Measurements from ENCODE around the gene PPP4R1. TPM values are rescaled to one million over a fixed set of nuclear protein-coding genes. Genes with fewer than 3 reads are reported as not detected.

PPP4R1 gene
- total RNA-seq, 1 experiment from 2014 or later, result 106 TPM

- H3K4me2 ChIP-seq (ENCODE audit: insufficient read depth, insufficient read length, low read length), result no peak overlapping the region
- DNase-seq, result no peak
- no peaks in the 10 kb centered on the region for H3K27me3 ChIP-seq (ENCODE audit: insufficient read depth, low read length)
- H2BK5ac ChIP-seq (ENCODE audit: insufficient read length, low read length), result no peak overlapping the region
- H3T11ph ChIP-seq (ENCODE audit: low read length), result no peak overlapping the region
- H2BK12ac ChIP-seq (ENCODE audit: insufficient read length, low read depth, low read length), result no peak overlapping the region
- H4K8ac ChIP-seq (replicated peaks; ENCODE audit: insufficient read length, low read depth, low read length), result no peak overlapping the region
- Mint-ChIP-seq H3K27me3 (ENCODE audit: low read depth) (no peaks in the 10 kb centered on the region), H3K4me3 (no peak overlapping the region), H3K9me3 (no peaks in the 10 kb centered on the region), H3K27ac (no peak overlapping the region), H3K4me1 (peaks cover 14% of the 10 kb centered on the region in 2 experiments), H3K36me3 (ENCODE audit: insufficient read depth in 1 of 3, low read depth in 3 of 3) (peaks cover 25 to 35% (median 29%) of the 10 kb centered on the region in 3 experiments; a peak in 6 of 7 replicates)
- no peak for TF ChIP-seq CTCF (conservative IDR thresholded peaks at IDR 0.05)
- H2BK15ac ChIP-seq (ENCODE audit: low read depth, low read length), result no peak overlapping the region
- H4K91ac ChIP-seq (ENCODE audit: insufficient read length, low read depth, low read length), result no peak overlapping the region
- H3K23me2 ChIP-seq (ENCODE audit: insufficient read length, low read depth, low read length, poor library complexity, severe bottlenecking), result no peaks in the 10 kb centered on the region
- no peak overlapping the region for H2BK120ac ChIP-seq (ENCODE audit: low read depth, low read length, poor library complexity, severe bottlenecking)
- H3K4me1 ChIP-seq (ENCODE audit: insufficient read depth, low read length), result no peaks in the 10 kb centered on the region; the same call in 1 of the 2 replicates
- H3K9me3 ChIP-seq (ENCODE audit: control insufficient read depth, low read depth, low read length), result no peaks in the 10 kb centered on the region
- no peak overlapping the region for H2AFZ ChIP-seq (ENCODE audit: low read length)
- H2BK20ac ChIP-seq (ENCODE audit: low read depth, low read length, poor library complexity, severe bottlenecking), result no peak overlapping the region
- no peak overlapping the region for H3K14ac ChIP-seq (ENCODE audit: insufficient read depth, low read length)
- no CpG with 5 or more reads among the region's 6 CpGs for WGBS (ENCODE audit: extremely low coverage, insufficient read length, low lambda C conversion rate)
- no peaks in the 10 kb centered on the region for H4K20me1 ChIP-seq (ENCODE audit: control insufficient read depth, insufficient read depth, insufficient read length)
- no peak overlapping the region for H3K9ac ChIP-seq (ENCODE audit: extremely low read depth, insufficient read length, low read length)
- H3K79me2 ChIP-seq (ENCODE audit: insufficient read depth, low read length), result no peaks in the 10 kb centered on the region
- H3K4ac ChIP-seq (ENCODE audit: low read depth, low read length), result no peak overlapping the region
- H3K18ac ChIP-seq (ENCODE audit: insufficient read length, low read depth, low read length), result no peak overlapping the region
- no peak overlapping the region for H2AK5ac ChIP-seq (ENCODE audit: insufficient read length, low read length)
- H3K27ac ChIP-seq (ENCODE audit: insufficient read length, low read depth, low read length), result no peak overlapping the region
- no peak overlapping the region for H3K23ac ChIP-seq (ENCODE audit: insufficient read length, low read depth, low read length)
- no peak overlapping the region for H3K56ac ChIP-seq (ENCODE audit: insufficient read length, low read depth, low read length)
- H3K79me1 ChIP-seq (ENCODE audit: insufficient read depth, low read depth, low read length, poor library complexity, severe bottlenecking), result no peaks in the 10 kb centered on the region
- H4K5ac ChIP-seq (ENCODE audit: insufficient read length, low read depth, low read length), result no peak overlapping the region
Observed at GRCh38 chr18:9537677-9538076, 76.7 kb downstream of the PPP4R1 start.

Measured in H9 (cell line).